ENCODE results near the gene RPS6KC1.

DNA sequence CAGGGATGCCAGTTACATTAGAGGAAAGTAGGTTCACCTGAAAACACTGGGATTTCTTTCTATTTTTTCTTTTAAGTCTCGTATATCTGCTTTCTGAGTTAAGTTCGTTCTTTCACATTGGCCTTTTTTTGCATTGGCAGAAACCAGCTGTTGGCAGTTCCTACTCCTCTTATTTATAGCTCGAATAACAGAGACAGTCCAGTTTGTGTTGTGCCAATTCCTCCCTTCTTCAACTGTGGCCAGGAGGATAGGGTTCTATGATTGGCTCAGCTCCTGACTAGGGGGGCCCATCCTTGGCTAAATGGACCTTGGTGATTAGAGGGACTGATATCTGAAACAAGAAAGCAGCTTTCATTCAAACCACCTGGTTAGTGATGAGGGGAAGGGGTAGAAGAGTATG is 115.8 kb downstream of the RPS6KC1 start:
- TF ChIP-seq, protein P1, sequence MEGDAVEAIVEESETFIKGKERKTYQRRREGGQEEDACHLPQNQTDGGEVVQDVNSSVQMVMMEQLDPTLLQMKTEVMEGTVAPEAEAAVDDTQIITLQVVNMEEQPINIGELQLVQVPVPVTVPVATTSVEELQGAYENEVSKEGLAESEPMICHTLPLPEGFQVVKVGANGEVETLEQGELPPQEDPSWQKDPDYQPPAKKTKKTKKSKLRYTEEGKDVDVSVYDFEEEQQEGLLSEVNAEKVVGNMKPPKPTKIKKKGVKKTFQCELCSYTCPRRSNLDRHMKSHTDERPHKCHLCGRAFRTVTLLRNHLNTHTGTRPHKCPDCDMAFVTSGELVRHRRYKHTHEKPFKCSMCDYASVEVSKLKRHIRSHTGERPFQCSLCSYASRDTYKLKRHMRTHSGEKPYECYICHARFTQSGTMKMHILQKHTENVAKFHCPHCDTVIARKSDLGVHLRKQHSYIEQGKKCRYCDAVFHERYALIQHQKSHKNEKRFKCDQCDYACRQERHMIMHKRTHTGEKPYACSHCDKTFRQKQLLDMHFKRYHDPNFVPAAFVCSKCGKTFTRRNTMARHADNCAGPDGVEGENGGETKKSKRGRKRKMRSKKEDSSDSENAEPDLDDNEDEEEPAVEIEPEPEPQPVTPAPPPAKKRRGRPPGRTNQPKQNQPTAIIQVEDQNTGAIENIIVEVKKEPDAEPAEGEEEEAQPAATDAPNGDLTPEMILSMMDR (IDR thresholded peaks at IDR 0.05; ENCODE audit: low read length) = no peak
- no peak for TF ChIP-seq EZH2 (IDR thresholded peaks at IDR 0.05; ENCODE audit: borderline replicate concordance, low read length)

Data from OCI-LY1 (cell line).